ENCODE results near the gene ITPR3. TPM values are rescaled to one million over a fixed set of nuclear protein-coding genes. Genes with fewer than 3 reads are reported as not detected.

The ITPR3 gene
- total and polyA plus RNA-seq, 2 donors from 2014 or later = 4.2 to 86.3 TPM

- DNase-seq (peak in 1 of 5 donors; percentile 61), FAIRE-seq (no peak)
Observed at GRCh38 chr6:33725222-33725621, 104.1 kb downstream of the ITPR3 start.

GRCh38 chr6:33725891-33726673, 105.0 kb downstream of the ITPR3 start:
- DNase-seq = no peak
- H3K9ac ChIP-seq (ENCODE audit: low read length in 3 of 3) = no peak overlapping the region
- no peaks in the 10 kb centered on the region for H3K36me3 ChIP-seq (ENCODE audit: control insufficient read depth in 2 of 3, insufficient read depth in 3 of 3, low read length in 3 of 3)
- H3K27ac ChIP-seq (ENCODE audit: low read depth in 2 of 2, low read length in 2 of 2) = no peak overlapping the region
- no peak for FAIRE-seq
- no peak overlapping the region for H3K4me3 ChIP-seq (ENCODE audit: low read length in 3 of 3)
- no peaks in the 10 kb centered on the region for H3K27me3 ChIP-seq (ENCODE audit: control insufficient read depth, insufficient read depth, low read length)
- intact Hi-C loops (cut with DNase I) = no loop called here
- TF ChIP-seq CTCF (IDR thresholded peaks at IDR 0.05; ENCODE audit: borderline replicate concordance, extremely low read depth, insufficient read depth) = no peak
- no peaks in the 10 kb centered on the region for H3K4me1 ChIP-seq (ENCODE audit: control insufficient read depth in 2 of 3, insufficient read depth in 2 of 3, low read depth in 1 of 3, low read length in 3 of 3)
- H3K9me3 ChIP-seq (ENCODE audit: control insufficient read depth in 2 of 3, insufficient read depth in 1 of 3, low read length in 3 of 3) = no peaks in the 10 kb centered on the region

More at GRCh38 chr6:33725222-33725621, 104.1 kb downstream of the ITPR3 start:
- no peak overlapping the region for H3K27ac ChIP-seq (ENCODE audit: low read depth in 2 of 2, low read length in 2 of 2)
- H3K9ac ChIP-seq (ENCODE audit: low read length in 3 of 3) = no peak overlapping the region
- H3K4me3 ChIP-seq (ENCODE audit: low read length in 3 of 3) = no peak overlapping the region
- intact Hi-C loops (cut with DNase I) = no loop called here
- no peaks in the 10 kb centered on the region for H3K9me3 ChIP-seq (ENCODE audit: control insufficient read depth in 2 of 3, insufficient read depth in 1 of 3, low read length in 3 of 3)
- no peaks in the 10 kb centered on the region for H3K4me1 ChIP-seq (ENCODE audit: control insufficient read depth in 2 of 3, insufficient read depth in 2 of 3, low read depth in 1 of 3, low read length in 3 of 3)
- TF ChIP-seq CTCF (IDR thresholded peaks at IDR 0.05; ENCODE audit: borderline replicate concordance, extremely low read depth, insufficient read depth) = no peak
- no peaks in the 10 kb centered on the region for H3K36me3 ChIP-seq (ENCODE audit: control insufficient read depth in 2 of 3, insufficient read depth in 3 of 3, low read length in 3 of 3)
- H3K27me3 ChIP-seq (ENCODE audit: control insufficient read depth, insufficient read depth, low read length) = no peaks in the 10 kb centered on the region

- Histone ChIP-seq H3K4me1 (ENCODE audit: control insufficient read depth in 2 of 3, insufficient read depth in 2 of 3, low read depth in 1 of 3, low read length in 3 of 3) (no peaks in the 10 kb centered on the region), H3K9ac (ENCODE audit: low read length in 3 of 3) (no peak overlapping the region), H3K27ac (ENCODE audit: low read depth in 2 of 2, low read length in 2 of 2) (no peak overlapping the region), H3K27me3 (ENCODE audit: control insufficient read depth, insufficient read depth, low read length) (no peaks in the 10 kb centered on the region), H3K4me3 (ENCODE audit: low read length in 3 of 3) (no peak overlapping the region), H3K36me3 (ENCODE audit: control insufficient read depth in 2 of 3, insufficient read depth in 3 of 3, low read length in 3 of 3) (no peaks in the 10 kb centered on the region), H3K9me3 (ENCODE audit: control insufficient read depth in 2 of 3, insufficient read depth in 1 of 3, low read length in 3 of 3) (no peaks in the 10 kb centered on the region)
- FAIRE-seq (no peak), DNase-seq (peak in 1 of 5 donors; percentile 49)
- intact Hi-C loops (cut with DNase I) = no loop called here
- no peak for TF ChIP-seq CTCF (IDR thresholded peaks at IDR 0.05; ENCODE audit: borderline replicate concordance, extremely low read depth, insufficient read depth)
Observed at GRCh38 chr6:33726696-33727095, 105.6 kb downstream of the ITPR3 start.

Measured in kidney (tissue), 14 donors.